NCI-H510A (cell line): ENCODE results near the gene CLPSL1.

Experiments used
- DNase-seq: peaks from one replicate; lab custom pipeline; 2025; lab: John Stamatoyannopoulos, UW

The CLPSL1 gene

GRCh38 chr6:35759426-35759825 lies 21.4 kb upstream of the CLPSL1 start:
- no peak for DNase-seq

- no peak for DNase-seq
These were observed 15.1 kb upstream of the CLPSL1 start for GRCh38 chr6:35765739-35766138.

GRCh38 chr6:35769211-35769610 lies 11.6 kb upstream of the CLPSL1 start:
- no peak for DNase-seq

GRCh38 chr6:35771343-35771627 lies 9.5 kb upstream of the CLPSL1 start:
- DNase-seq: no peak

GRCh38 chr6:35774116-35774794 lies 6.6 kb upstream of the CLPSL1 start:
- DNase-seq: no peak

- no peak for DNase-seq
These were observed 5.8 kb upstream of the CLPSL1 start for GRCh38 chr6:35775031-35775430.

GRCh38 chr6:35776364-35777215 lies 4.2 kb upstream of the CLPSL1 start, which contains the start of gene CLPSL2:
CLPSL2 (plus strand) TSS chr6:35776598; CDS start chr6:35776619, 21 bp downstream.
- DNase-seq: peak; percentile 51

GRCh38 chr6:35777356-35778102 lies 3.3 kb upstream of the CLPSL1 start:
- no peak for DNase-seq

GRCh38 chr6:35778437-35778836 lies 2.4 kb upstream of the CLPSL1 start:
- no peak for DNase-seq

GRCh38 chr6:35781290-35781689 lies 471 bp downstream of the CLPSL1 start:
- DNase-seq: no peak

- no peak for DNase-seq
These were observed 1.6 kb downstream of the CLPSL1 start for GRCh38 chr6:35782424-35782823.

GRCh38 chr6:35784200-35784599 lies 3.4 kb downstream of the CLPSL1 start:
- no peak for DNase-seq

- no peak for DNase-seq
These were observed 5.5 kb downstream of the CLPSL1 start for GRCh38 chr6:35786272-35786671.

GRCh38 chr6:35786810-35787209 lies 6.0 kb downstream of the CLPSL1 start:
- no peak for DNase-seq

- no peak for DNase-seq
These were observed 6.7 kb downstream of the CLPSL1 start for GRCh38 chr6:35787266-35788218.

- DNase-seq: no peak
These were observed 7.7 kb downstream of the CLPSL1 start for GRCh38 chr6:35788423-35788982.

- no peak for DNase-seq
These were observed 9.9 kb downstream of the CLPSL1 start for GRCh38 chr6:35790683-35791082.

GRCh38 chr6:35794536-35795452 lies 14.0 kb downstream of the CLPSL1 start:
- DNase-seq: no peak

- DNase-seq: no peak
These were observed 14.7 kb downstream of the CLPSL1 start for GRCh38 chr6:35795453-35796071.

- DNase-seq: no peak
These were observed 15.4 kb downstream of the CLPSL1 start for GRCh38 chr6:35796236-35796635.
